Osteocyte (in vitro differentiated cells): ENCODE results near the gene EOMES. TPM values are rescaled to one million over a fixed set of nuclear protein-coding genes. Genes with fewer than 3 reads are reported as not detected.

Experiments used
- DNase-seq: peaks from one replicate; pipeline ENCODE4 v3.0.0; 2021; ENCODE audit warnings: mixed read lengths; ENCODE audit not compliant: unreplicated experiment; ENCODE audit errors: extremely low spot score
- H3K27ac Mint-ChIP-seq: one replicate; pipeline ENCODE4 v1.8.0; 2021; ENCODE audit warnings: mild to moderate bottlenecking, mixed read lengths; ENCODE audit not compliant: unreplicated experiment
- H3K27me3 Mint-ChIP-seq: one replicate; pipeline ENCODE4 v1.8.0; 2021; ENCODE audit warnings: mixed read lengths; ENCODE audit not compliant: unreplicated experiment
- H3K36me3 Mint-ChIP-seq: one replicate; pipeline ENCODE4 v1.8.0; 2021; ENCODE audit warnings: mixed read lengths; ENCODE audit not compliant: unreplicated experiment
- H3K4me1 Mint-ChIP-seq: one replicate; pipeline ENCODE4 v1.8.0; 2021; ENCODE audit warnings: mixed read lengths; ENCODE audit not compliant: unreplicated experiment
- H3K4me3 Mint-ChIP-seq: one replicate; pipeline ENCODE4 v1.8.0; 2021; ENCODE audit warnings: mild to moderate bottlenecking, moderate library complexity, mixed read lengths; ENCODE audit not compliant: unreplicated experiment
- H3K9me3 Mint-ChIP-seq: one replicate; pipeline ENCODE4 v1.8.0; 2021; ENCODE audit warnings: mixed read lengths; ENCODE audit not compliant: unreplicated experiment
- total RNA-seq: library from RNA; stranded (reverse); gene quantifications from 2 replicates; pipeline ENCODE4 v1.2.1, GENCODE V29; 2021
- TF ChIP-seq, protein P1 (sequence below): fragments of 200-600 bp; sonication (generic); IDR thresholded peaks from 2 replicates; pipeline ENCODE4 v1.5.0; 2021; ENCODE audit warnings: antibody characterized with exemption, mild to moderate bottlenecking, moderate library complexity

Gene EOMES
- total RNA-seq, 1 donor from 2014 or later = not detected

DNA sequence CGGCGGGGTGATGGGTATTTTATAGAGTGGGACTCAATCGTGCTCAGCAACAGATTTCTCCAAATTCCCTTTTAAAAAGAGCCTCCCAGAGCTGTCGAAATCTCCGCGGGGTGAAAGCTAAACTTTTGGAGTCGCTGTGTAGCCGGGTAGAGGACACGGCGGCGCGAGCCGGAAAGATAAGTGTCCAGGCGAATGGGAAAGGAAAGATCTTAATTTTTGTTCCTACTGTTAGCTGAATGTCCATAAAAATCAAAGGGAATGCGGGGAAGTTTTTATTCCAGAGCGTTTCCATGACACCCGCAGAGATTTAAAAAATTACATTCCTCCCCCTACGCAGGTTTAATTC is 9.1 kb downstream of the EOMES start:
- H3K4me1 Mint-ChIP-seq = peaks cover 32% of the 10 kb centered on the region
- H3K27me3 Mint-ChIP-seq = peaks cover 83% of the 10 kb centered on the region
- H3K27ac Mint-ChIP-seq = no peak overlapping the region
- no peaks in the 10 kb centered on the region for H3K36me3 Mint-ChIP-seq
- H3K9me3 Mint-ChIP-seq = no peaks in the 10 kb centered on the region
- TF ChIP-seq, protein P1, sequence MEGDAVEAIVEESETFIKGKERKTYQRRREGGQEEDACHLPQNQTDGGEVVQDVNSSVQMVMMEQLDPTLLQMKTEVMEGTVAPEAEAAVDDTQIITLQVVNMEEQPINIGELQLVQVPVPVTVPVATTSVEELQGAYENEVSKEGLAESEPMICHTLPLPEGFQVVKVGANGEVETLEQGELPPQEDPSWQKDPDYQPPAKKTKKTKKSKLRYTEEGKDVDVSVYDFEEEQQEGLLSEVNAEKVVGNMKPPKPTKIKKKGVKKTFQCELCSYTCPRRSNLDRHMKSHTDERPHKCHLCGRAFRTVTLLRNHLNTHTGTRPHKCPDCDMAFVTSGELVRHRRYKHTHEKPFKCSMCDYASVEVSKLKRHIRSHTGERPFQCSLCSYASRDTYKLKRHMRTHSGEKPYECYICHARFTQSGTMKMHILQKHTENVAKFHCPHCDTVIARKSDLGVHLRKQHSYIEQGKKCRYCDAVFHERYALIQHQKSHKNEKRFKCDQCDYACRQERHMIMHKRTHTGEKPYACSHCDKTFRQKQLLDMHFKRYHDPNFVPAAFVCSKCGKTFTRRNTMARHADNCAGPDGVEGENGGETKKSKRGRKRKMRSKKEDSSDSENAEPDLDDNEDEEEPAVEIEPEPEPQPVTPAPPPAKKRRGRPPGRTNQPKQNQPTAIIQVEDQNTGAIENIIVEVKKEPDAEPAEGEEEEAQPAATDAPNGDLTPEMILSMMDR = no peak
- DNase-seq = no peak
- peak overlapping the region; percentile 85 for H3K4me3 Mint-ChIP-seq

GRCh38 chr3:27712136-27713077 is 9.7 kb downstream of the EOMES start:
- Mint-ChIP-seq H3K4me1 (peaks cover 32% of the 10 kb centered on the region), H3K27ac (no peak overlapping the region), H3K9me3 (no peaks in the 10 kb centered on the region), H3K4me3 (peak overlapping the region; percentile 85), H3K36me3 (no peaks in the 10 kb centered on the region), H3K27me3 (peaks cover 81% of the 10 kb centered on the region)
- TF ChIP-seq, protein P1 = peak; percentile 87
- DNase-seq = no peak

GRCh38 chr3:27708250-27708649 is 13.9 kb downstream of the EOMES start:
- H3K36me3 Mint-ChIP-seq = no peaks in the 10 kb centered on the region
- no peak overlapping the region for H3K27ac Mint-ChIP-seq
- peaks cover 9% of the 10 kb centered on the region for H3K4me1 Mint-ChIP-seq
- DNase-seq = no peak
- TF ChIP-seq, protein P1 = no peak
- H3K4me3 Mint-ChIP-seq = no peak overlapping the region
- H3K9me3 Mint-ChIP-seq = no peaks in the 10 kb centered on the region
- peaks cover 60% of the 10 kb centered on the region for H3K27me3 Mint-ChIP-seq

- no peaks in the 10 kb centered on the region for H3K4me1 Mint-ChIP-seq
- TF ChIP-seq, protein P1 = no peak
- no peak for DNase-seq
- H3K9me3 Mint-ChIP-seq = peaks cover 5% of the 10 kb centered on the region
- no peaks in the 10 kb centered on the region for H3K36me3 Mint-ChIP-seq
- peaks cover 4% of the 10 kb centered on the region for H3K27me3 Mint-ChIP-seq
- H3K27ac Mint-ChIP-seq = no peak overlapping the region
- no peak overlapping the region for H3K4me3 Mint-ChIP-seq
Observed at GRCh38 chr3:27699067-27699466, 23.1 kb downstream of the EOMES start.

DNA sequence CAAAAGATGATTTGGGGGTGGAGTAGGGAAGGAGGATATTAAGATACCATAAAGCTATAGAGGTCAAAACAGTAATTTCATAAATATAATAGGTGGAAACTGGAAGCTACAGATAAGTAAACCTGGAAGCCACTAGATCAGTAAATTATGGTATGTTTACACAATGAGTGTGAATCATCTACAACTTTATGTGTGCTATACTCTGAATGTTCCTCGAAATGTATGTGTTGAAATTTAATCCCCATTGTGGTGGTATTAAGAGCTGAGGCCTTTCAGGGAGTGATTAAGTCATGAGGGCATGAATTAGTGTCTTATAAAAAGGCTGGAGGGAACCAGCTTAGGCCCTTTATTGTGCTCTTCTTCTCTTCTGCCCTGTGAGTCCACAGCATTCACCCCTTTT is 25.2 kb downstream of the EOMES start:
- no peaks in the 10 kb centered on the region for H3K4me1 Mint-ChIP-seq
- peaks cover 15% of the 10 kb centered on the region for H3K9me3 Mint-ChIP-seq
- DNase-seq = no peak
- H3K4me3 Mint-ChIP-seq = no peak overlapping the region
- H3K36me3 Mint-ChIP-seq = no peaks in the 10 kb centered on the region
- peaks cover 14% of the 10 kb centered on the region for H3K27me3 Mint-ChIP-seq
- TF ChIP-seq, protein P1 = no peak
- H3K27ac Mint-ChIP-seq = no peak overlapping the region
